ENCODE data around the gene PTBP1. TPM values are rescaled to one million over a fixed set of nuclear protein-coding genes. Genes with fewer than 3 reads are reported as not detected.

PTBP1 gene
- total and polyA plus RNA-seq, 2 donors (not counting 1 experiment from before 2014, with no cell fraction given), result 74.6 to 83.1 TPM

DNA sequence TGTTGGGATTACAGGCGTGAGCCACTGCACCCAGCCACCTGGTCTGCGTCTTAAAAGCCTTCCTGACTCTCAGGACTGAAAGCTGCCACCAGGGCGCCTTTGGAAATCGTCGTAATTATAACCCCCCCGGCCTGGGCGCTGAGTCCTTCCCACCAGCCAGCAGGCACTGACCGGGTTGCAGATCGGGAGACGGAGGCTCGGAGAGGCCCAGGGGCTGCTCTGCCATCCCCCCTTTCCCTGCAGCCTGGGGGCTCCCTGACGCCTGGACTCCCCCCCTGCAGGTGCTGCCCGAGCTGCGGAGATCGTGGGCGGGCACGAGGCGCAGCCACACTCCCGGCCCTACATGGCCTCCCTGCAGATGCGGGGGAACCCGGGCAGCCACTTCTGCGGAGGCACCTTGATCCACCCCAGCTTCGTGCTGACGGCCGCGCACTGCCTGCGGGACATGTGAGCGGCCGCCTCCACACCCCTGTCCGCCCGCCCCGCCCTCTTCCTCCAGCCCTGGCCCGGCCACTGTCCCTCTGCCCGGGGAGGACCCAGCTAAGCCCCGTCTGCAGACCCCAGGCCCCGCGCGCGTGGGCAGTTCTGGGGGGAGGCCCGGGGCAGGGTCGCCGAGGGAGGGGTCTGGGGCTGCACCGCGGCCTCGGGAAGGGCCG is 46.1 kb downstream of the PTBP1 start:
- no peak for DNase-seq (ENCODE audit: low read depth in 2 of 2)

GRCh38 chr19:843836-844545 is 46.7 kb downstream of the PTBP1 start:
- TF ChIP-seq, protein P1, sequence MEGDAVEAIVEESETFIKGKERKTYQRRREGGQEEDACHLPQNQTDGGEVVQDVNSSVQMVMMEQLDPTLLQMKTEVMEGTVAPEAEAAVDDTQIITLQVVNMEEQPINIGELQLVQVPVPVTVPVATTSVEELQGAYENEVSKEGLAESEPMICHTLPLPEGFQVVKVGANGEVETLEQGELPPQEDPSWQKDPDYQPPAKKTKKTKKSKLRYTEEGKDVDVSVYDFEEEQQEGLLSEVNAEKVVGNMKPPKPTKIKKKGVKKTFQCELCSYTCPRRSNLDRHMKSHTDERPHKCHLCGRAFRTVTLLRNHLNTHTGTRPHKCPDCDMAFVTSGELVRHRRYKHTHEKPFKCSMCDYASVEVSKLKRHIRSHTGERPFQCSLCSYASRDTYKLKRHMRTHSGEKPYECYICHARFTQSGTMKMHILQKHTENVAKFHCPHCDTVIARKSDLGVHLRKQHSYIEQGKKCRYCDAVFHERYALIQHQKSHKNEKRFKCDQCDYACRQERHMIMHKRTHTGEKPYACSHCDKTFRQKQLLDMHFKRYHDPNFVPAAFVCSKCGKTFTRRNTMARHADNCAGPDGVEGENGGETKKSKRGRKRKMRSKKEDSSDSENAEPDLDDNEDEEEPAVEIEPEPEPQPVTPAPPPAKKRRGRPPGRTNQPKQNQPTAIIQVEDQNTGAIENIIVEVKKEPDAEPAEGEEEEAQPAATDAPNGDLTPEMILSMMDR (conservative IDR thresholded peaks at IDR 0.05 in 1 of 2, IDR thresholded peaks at IDR 0.05 in 1 of 2; ENCODE audit: low read depth in 1 of 2, low read length in 2 of 2), result no peak
- peak; percentile 73 for TF ChIP-seq EZH2 (IDR thresholded peaks at IDR 0.05; ENCODE audit: low read length, missing control alignments)
- H3K9ac ChIP-seq (ENCODE audit: insufficient read depth, low read length), result no peak overlapping the region
- H3K36me3 ChIP-seq (ENCODE audit: control insufficient read depth, insufficient read depth, low read length), result no peaks in the 10 kb centered on the region
- H3K4me1 ChIP-seq (ENCODE audit: control insufficient read depth, extremely low read depth, insufficient read depth, low read length), result no peaks in the 10 kb centered on the region
- H3K27ac ChIP-seq (ENCODE audit: insufficient read depth, low read length), result no peak overlapping the region
- H3K4me3 ChIP-seq (replicated peaks in 1 of 4; ENCODE audit: control extremely low read depth in 1 of 4, insufficient read depth in 1 of 4, low read depth in 3 of 4, low read length in 4 of 4), result peak overlapping the region in 1 of 4 experiments; percentile 7
- no peak for DNase-seq (ENCODE audit: low read depth in 2 of 2)
- no peaks in the 10 kb centered on the region for H3K9me3 ChIP-seq (ENCODE audit: control insufficient read depth, insufficient read depth, low read depth, low read length)
- no peaks in the 10 kb centered on the region for H4K20me1 ChIP-seq (ENCODE audit: control insufficient read depth, extremely low read depth, insufficient read depth, low read length)
- H3K4me2 ChIP-seq (ENCODE audit: extremely low read depth, insufficient read depth, low read length), result peak overlapping the region; percentile 44
- no peak overlapping the region for H2AFZ ChIP-seq (ENCODE audit: low read length)
- H3K79me2 ChIP-seq (ENCODE audit: control insufficient read depth, insufficient read depth, low read length), result no peaks in the 10 kb centered on the region
- H3K27me3 ChIP-seq (ENCODE audit: control insufficient read depth, insufficient read depth, low read length), result peaks cover 19% of the 10 kb centered on the region

More for the DNA sequence above, 46.1 kb downstream of the PTBP1 start:
- H3K4me1 ChIP-seq (ENCODE audit: control insufficient read depth, extremely low read depth, insufficient read depth, low read length), result no peaks in the 10 kb centered on the region
- peak overlapping the region in 1 of 4 experiments; percentile 7 for H3K4me3 ChIP-seq (replicated peaks in 1 of 4; ENCODE audit: control extremely low read depth in 1 of 4, insufficient read depth in 1 of 4, low read depth in 3 of 4, low read length in 4 of 4)
- no peaks in the 10 kb centered on the region for H3K36me3 ChIP-seq (ENCODE audit: control insufficient read depth, insufficient read depth, low read length)
- H2AFZ ChIP-seq (ENCODE audit: low read length), result no peak overlapping the region
- no peaks in the 10 kb centered on the region for H3K79me2 ChIP-seq (ENCODE audit: control insufficient read depth, insufficient read depth, low read length)
- no peak overlapping the region for H3K9ac ChIP-seq (ENCODE audit: insufficient read depth, low read length)
- H3K4me2 ChIP-seq (ENCODE audit: extremely low read depth, insufficient read depth, low read length), result no peak overlapping the region
- no peak overlapping the region for H3K27ac ChIP-seq (ENCODE audit: insufficient read depth, low read length)
- TF ChIP-seq, protein P1 (conservative IDR thresholded peaks at IDR 0.05 in 1 of 2, IDR thresholded peaks at IDR 0.05 in 1 of 2; ENCODE audit: low read depth in 1 of 2, low read length in 2 of 2), result no peak
- no peak for TF ChIP-seq EZH2 (IDR thresholded peaks at IDR 0.05; ENCODE audit: low read length, missing control alignments)
- no peaks in the 10 kb centered on the region for H4K20me1 ChIP-seq (ENCODE audit: control insufficient read depth, extremely low read depth, insufficient read depth, low read length)
- peaks cover 19% of the 10 kb centered on the region for H3K27me3 ChIP-seq (ENCODE audit: control insufficient read depth, insufficient read depth, low read length)
- no peaks in the 10 kb centered on the region for H3K9me3 ChIP-seq (ENCODE audit: control insufficient read depth, insufficient read depth, low read depth, low read length)

GRCh38 chr19:844546-844971 is 47.3 kb downstream of the PTBP1 start:
- H3K4me1 ChIP-seq (ENCODE audit: control insufficient read depth, extremely low read depth, insufficient read depth, low read length), result no peaks in the 10 kb centered on the region
- no peak overlapping the region for H3K27ac ChIP-seq (ENCODE audit: insufficient read depth, low read length)
- DNase-seq (ENCODE audit: low read depth in 2 of 2), result no peak

More at GRCh38 chr19:844546-844971, 47.3 kb downstream of the PTBP1 start:
- Histone ChIP-seq H3K9me3 (ENCODE audit: control insufficient read depth, insufficient read depth, low read depth, low read length) (no peaks in the 10 kb centered on the region), H3K79me2 (ENCODE audit: control insufficient read depth, insufficient read depth, low read length) (no peaks in the 10 kb centered on the region), H4K20me1 (ENCODE audit: control insufficient read depth, extremely low read depth, insufficient read depth, low read length) (no peaks in the 10 kb centered on the region), H3K36me3 (ENCODE audit: control insufficient read depth, insufficient read depth, low read length) (no peaks in the 10 kb centered on the region), H3K4me2 (ENCODE audit: extremely low read depth, insufficient read depth, low read length) (no peak overlapping the region), H3K4me3 (replicated peaks in 1 of 4; ENCODE audit: control extremely low read depth in 1 of 4, insufficient read depth in 1 of 4, low read depth in 3 of 4, low read length in 4 of 4) (no peak overlapping the region), H2AFZ (ENCODE audit: low read length) (no peak overlapping the region), H3K9ac (ENCODE audit: insufficient read depth, low read length) (no peak overlapping the region), H3K27me3 (ENCODE audit: control insufficient read depth, insufficient read depth, low read length) (peaks cover 19% of the 10 kb centered on the region)
- TF ChIP-seq, protein P1 (conservative IDR thresholded peaks at IDR 0.05 in 1 of 2, IDR thresholded peaks at IDR 0.05 in 1 of 2; ENCODE audit: low read depth in 1 of 2, low read length in 2 of 2), result no peak
- peak; percentile 87 for TF ChIP-seq EZH2 (IDR thresholded peaks at IDR 0.05; ENCODE audit: low read length, missing control alignments)

Measured in fibroblast of lung (primary cell).